ENCODE results near the gene LMX1B. TPM values are rescaled to one million over a fixed set of nuclear protein-coding genes. Genes with fewer than 3 reads are reported as not detected.

LMX1B gene
- total and polyA plus RNA-seq, 2 donors (not counting 1 experiment from before 2014, with no cell fraction given), result not detected

GRCh38 chr9:126668058-126668457 is 54.3 kb downstream of the LMX1B start:
- DNase-seq (ENCODE audit: low read depth in 2 of 2), result no peak
- Histone ChIP-seq H3K4me3 (replicated peaks in 1 of 4; ENCODE audit: control extremely low read depth in 1 of 4, insufficient read depth in 1 of 4, low read depth in 3 of 4, low read length in 4 of 4) (no peak overlapping the region), H3K27ac (ENCODE audit: insufficient read depth, low read length) (no peak overlapping the region), H3K27me3 (ENCODE audit: control insufficient read depth, insufficient read depth, low read length) (peaks cover 3% of the 10 kb centered on the region), H3K36me3 (ENCODE audit: control insufficient read depth, insufficient read depth, low read length) (no peaks in the 10 kb centered on the region), H3K79me2 (ENCODE audit: control insufficient read depth, insufficient read depth, low read length) (no peaks in the 10 kb centered on the region), H4K20me1 (ENCODE audit: control insufficient read depth, extremely low read depth, insufficient read depth, low read length) (no peaks in the 10 kb centered on the region), H3K4me1 (ENCODE audit: control insufficient read depth, extremely low read depth, insufficient read depth, low read length) (no peaks in the 10 kb centered on the region), H3K4me2 (ENCODE audit: extremely low read depth, insufficient read depth, low read length) (no peak overlapping the region), H3K9ac (ENCODE audit: insufficient read depth, low read length) (no peak overlapping the region), H2AFZ (ENCODE audit: low read length) (no peak overlapping the region), H3K9me3 (ENCODE audit: control insufficient read depth, insufficient read depth, low read depth, low read length) (no peaks in the 10 kb centered on the region)
- TF ChIP-seq EZH2 (IDR thresholded peaks at IDR 0.05; ENCODE audit: low read length, missing control alignments) (no peak), CTCF (conservative IDR thresholded peaks at IDR 0.05 in 1 of 2, IDR thresholded peaks at IDR 0.05 in 1 of 2; ENCODE audit: low read depth in 1 of 2, low read length in 2 of 2) (no peak)

- TF ChIP-seq EZH2 (IDR thresholded peaks at IDR 0.05; ENCODE audit: low read length, missing control alignments) (no peak), CTCF (conservative IDR thresholded peaks at IDR 0.05 in 1 of 2, IDR thresholded peaks at IDR 0.05 in 1 of 2; ENCODE audit: low read depth in 1 of 2, low read length in 2 of 2) (no peak)
- Histone ChIP-seq H3K4me3 (replicated peaks in 1 of 4; ENCODE audit: control extremely low read depth in 1 of 4, insufficient read depth in 1 of 4, low read depth in 3 of 4, low read length in 4 of 4) (no peak overlapping the region), H3K27ac (ENCODE audit: insufficient read depth, low read length) (no peak overlapping the region), H3K9me3 (ENCODE audit: control insufficient read depth, insufficient read depth, low read depth, low read length) (no peaks in the 10 kb centered on the region), H4K20me1 (ENCODE audit: control insufficient read depth, extremely low read depth, insufficient read depth, low read length) (no peaks in the 10 kb centered on the region), H3K4me1 (ENCODE audit: control insufficient read depth, extremely low read depth, insufficient read depth, low read length) (no peaks in the 10 kb centered on the region), H3K79me2 (ENCODE audit: control insufficient read depth, insufficient read depth, low read length) (no peaks in the 10 kb centered on the region), H3K4me2 (ENCODE audit: extremely low read depth, insufficient read depth, low read length) (no peak overlapping the region), H2AFZ (ENCODE audit: low read length) (no peak overlapping the region), H3K36me3 (ENCODE audit: control insufficient read depth, insufficient read depth, low read length) (no peaks in the 10 kb centered on the region), H3K9ac (ENCODE audit: insufficient read depth, low read length) (no peak overlapping the region), H3K27me3 (ENCODE audit: control insufficient read depth, insufficient read depth, low read length) (peaks cover 9% of the 10 kb centered on the region)
- no peak for DNase-seq (ENCODE audit: low read depth in 2 of 2)
Observed at GRCh38 chr9:126669108-126669507, 55.4 kb downstream of the LMX1B start.

- H3K79me2 ChIP-seq (ENCODE audit: control insufficient read depth, insufficient read depth, low read length), result no peaks in the 10 kb centered on the region
- no peaks in the 10 kb centered on the region for H3K4me1 ChIP-seq (ENCODE audit: control insufficient read depth, extremely low read depth, insufficient read depth, low read length)
- H4K20me1 ChIP-seq (ENCODE audit: control insufficient read depth, extremely low read depth, insufficient read depth, low read length), result no peaks in the 10 kb centered on the region
- no peak for DNase-seq (ENCODE audit: low read depth in 2 of 2)
- H3K9ac ChIP-seq (ENCODE audit: insufficient read depth, low read length), result no peak overlapping the region
- no peak overlapping the region for H3K27ac ChIP-seq (ENCODE audit: insufficient read depth, low read length)
- no peaks in the 10 kb centered on the region for H3K9me3 ChIP-seq (ENCODE audit: control insufficient read depth, insufficient read depth, low read depth, low read length)
- no peak for TF ChIP-seq EZH2 (IDR thresholded peaks at IDR 0.05; ENCODE audit: low read length, missing control alignments)
- TF ChIP-seq CTCF (conservative IDR thresholded peaks at IDR 0.05 in 1 of 2, IDR thresholded peaks at IDR 0.05 in 1 of 2; ENCODE audit: low read depth in 1 of 2, low read length in 2 of 2), result no peak
- H3K4me2 ChIP-seq (ENCODE audit: extremely low read depth, insufficient read depth, low read length), result no peak overlapping the region
- H3K36me3 ChIP-seq (ENCODE audit: control insufficient read depth, insufficient read depth, low read length), result no peaks in the 10 kb centered on the region
- H3K27me3 ChIP-seq (ENCODE audit: control insufficient read depth, insufficient read depth, low read length), result peaks cover 18% of the 10 kb centered on the region
- H3K4me3 ChIP-seq (replicated peaks in 1 of 4; ENCODE audit: control extremely low read depth in 1 of 4, insufficient read depth in 1 of 4, low read depth in 3 of 4, low read length in 4 of 4), result no peak overlapping the region
- no peak overlapping the region for H2AFZ ChIP-seq (ENCODE audit: low read length)
Observed at GRCh38 chr9:126670270-126670669, 56.5 kb downstream of the LMX1B start.
